Activated gamma-delta T cell treated with Interleukin-2 at 50 U/mL for 16 hours (primary cell): ENCODE measurements around the gene GRIK3.

Experiments used
- DNase-seq: peaks from one replicate; pipeline ENCODE4 v3.0.0-alpha.2; 2020

GRIK3 gene

GRCh38 chr1:37042506-37042905, 8.2 kb upstream of the GRIK3 start:
- no peak for DNase-seq

DNA sequence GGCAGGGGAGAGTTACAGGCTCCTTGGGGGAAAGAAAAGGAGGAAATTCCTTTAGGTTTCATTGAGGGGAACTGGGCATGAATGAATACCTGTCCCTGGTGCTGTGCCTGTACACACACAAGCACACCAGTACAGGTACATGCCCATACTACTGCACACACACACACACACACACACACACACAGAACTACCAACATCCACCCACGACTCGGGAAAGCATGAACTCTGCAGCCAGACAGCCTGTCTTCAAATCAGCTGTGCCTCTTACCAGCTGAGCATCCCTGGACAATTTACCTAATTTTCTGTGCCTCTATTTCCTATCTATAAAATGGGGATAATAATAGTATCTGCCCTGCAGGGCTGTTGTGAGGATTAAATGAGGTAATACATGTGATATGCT, 7.2 kb upstream of the GRIK3 start:
- no peak for DNase-seq

DNA sequence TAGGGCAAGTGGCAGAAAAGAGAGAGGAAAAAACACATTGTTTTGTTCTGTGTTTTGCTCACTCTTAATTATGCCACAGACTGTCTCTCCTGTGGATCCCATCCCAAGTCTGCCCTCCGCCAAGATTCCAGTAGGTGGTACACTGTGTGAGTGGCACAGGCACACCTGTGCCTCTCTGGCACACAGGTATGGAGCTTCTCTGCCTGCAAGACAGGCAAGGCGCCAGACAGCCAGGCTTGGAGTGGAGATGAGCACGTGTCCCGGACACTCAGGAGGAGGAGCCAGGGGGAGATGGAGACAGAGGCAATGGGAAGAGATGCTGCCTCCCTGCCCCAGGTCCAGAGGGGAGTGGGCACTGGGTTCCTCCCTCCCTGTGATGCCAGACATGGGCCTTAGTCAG, 6.5 kb upstream of the GRIK3 start:
- DNase-seq = no peak

- no peak for DNase-seq
Observed at GRCh38 chr1:37040261-37040660, 5.9 kb upstream of the GRIK3 start.

DNA sequence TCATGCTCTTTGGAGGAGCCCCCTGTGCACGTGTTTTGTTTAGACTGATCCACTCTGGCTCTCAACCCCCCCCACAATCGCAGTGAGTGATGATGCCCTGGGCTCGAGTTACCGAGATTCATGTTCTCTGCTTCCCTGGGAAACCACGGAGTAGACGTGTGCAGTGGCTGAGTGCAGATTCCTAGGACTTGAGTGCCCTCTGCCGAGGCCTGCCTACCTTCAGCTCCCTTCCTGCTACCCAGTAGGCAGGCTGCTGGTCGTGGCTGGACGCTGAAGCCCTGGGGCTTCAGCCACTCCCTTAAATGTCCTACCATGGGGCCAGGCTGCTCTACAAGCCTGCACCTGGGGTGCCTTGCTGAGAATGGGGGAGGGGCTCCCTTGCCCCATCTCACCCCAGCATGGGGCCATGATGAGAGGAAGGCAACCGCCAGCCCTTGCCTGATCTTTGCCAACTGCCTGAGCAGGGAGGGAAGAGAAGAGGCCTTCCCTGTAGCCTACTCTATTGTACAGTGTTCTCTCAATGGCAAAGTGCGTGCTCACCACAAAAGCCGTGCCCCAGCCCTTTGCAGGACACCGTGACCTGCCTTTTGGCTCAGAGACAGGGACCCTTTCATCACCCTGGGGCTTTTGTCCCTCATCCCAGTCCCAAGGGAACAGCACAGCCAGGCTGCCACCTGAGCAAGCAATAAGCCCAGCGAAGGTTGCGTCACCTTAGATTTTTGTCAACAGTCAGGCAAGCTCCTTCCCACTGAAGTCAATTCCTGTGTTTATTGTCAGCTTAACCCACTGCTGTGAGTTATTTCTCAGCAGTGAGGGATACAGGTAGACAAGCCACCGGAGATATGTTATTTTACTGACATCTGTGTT, 4.1 kb upstream of the GRIK3 start:
- DNase-seq = no peak

GRCh38 chr1:37037690-37038089, 3.4 kb upstream of the GRIK3 start:
- DNase-seq = no peak

DNA sequence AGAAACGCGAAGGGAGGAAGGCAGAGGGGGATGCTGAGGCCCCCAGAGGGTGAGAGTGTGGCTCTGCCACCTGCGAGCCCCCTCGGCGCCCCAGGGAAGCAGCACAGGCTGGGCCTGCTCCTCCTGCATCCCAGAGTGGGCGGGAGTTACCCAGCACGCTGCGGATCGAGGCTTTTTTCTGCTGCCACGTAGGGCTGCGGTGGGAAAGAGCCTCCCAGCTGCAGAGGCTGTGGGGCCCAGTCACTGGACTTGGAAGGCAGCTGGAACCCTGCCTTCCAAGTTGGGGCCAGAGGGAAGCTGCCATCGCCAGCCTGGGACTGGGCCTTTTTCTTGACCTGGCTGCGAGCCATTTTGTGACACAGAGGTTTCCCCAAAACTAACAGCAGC, 2.3 kb upstream of the GRIK3 start:
- no peak for DNase-seq

DNA sequence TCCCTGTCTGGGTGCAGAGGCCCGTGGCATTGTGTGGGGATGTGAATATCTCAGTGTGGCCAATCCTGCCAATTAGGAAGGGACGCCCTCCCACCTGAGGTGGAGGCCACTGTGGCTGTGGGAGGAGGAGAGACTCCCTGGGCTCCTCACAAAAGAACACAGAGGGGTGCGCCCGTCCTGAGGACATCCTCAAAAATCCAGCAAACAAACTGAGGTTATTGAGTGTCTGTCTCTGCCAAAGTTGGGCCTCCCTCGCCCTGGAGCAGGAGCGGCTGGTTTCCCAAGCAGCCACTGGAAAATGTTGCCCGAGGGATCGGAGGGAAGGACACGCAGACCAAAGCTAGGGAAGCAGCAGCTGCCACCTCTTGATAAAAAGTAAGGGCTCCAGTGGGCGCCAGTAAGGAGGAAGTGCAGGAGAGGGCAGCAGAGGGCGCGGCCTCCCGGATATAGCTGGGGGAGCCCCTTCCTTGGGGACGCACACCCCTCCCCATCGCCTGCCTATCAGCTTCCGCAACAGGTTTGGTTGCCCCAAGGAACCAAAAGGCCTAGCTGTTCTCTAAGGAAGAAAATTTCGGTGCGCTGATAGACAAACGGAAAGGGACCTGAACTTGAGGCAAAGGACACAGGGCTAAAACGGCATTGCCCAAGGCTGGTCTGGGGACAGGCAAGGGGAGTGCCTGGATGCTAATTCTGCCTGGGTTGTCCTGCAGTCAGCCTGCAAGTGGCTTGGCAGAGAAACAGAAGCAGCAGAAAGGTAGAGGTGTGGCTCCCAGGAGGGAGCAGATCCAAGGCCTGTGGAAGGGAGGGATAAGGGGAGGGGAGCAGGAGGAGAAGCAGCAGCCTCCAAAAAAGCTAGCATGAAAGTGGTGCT, 1.7 kb upstream of the GRIK3 start:
- DNase-seq = no peak

DNA sequence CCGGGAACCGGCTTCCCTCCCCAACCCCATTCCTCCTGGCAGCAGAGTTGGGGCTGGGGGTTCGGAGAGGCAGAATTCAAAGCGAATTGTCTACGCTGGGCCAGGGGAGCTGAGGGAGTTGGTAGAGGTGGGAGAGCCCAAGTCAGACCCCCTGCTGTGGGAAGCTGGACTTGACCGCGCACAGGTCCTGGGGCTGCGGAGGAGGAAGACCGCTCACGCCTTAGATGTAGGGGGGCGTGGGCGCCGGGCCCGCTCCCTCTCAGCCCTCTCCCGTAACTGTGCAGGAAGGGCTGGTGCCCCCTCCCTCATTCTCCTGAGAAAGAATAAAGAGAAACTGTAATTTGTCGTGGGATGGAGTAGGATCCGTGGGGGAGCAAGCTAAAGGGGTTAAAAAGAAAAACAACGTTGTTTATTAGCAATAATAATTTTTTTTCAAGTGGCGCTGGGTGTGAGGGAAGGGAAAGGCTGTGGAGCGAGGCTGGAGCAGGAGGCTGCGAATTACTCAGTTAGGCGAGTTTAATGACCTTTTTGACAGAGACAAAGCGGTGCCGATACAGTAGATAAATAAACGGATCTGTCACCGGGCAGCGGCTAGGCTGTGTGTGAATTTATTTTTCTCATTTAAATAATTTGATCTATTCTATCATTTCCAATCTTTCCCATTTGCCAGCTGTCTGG, 838 bp upstream of the GRIK3 start:
- DNase-seq = no peak

DNA sequence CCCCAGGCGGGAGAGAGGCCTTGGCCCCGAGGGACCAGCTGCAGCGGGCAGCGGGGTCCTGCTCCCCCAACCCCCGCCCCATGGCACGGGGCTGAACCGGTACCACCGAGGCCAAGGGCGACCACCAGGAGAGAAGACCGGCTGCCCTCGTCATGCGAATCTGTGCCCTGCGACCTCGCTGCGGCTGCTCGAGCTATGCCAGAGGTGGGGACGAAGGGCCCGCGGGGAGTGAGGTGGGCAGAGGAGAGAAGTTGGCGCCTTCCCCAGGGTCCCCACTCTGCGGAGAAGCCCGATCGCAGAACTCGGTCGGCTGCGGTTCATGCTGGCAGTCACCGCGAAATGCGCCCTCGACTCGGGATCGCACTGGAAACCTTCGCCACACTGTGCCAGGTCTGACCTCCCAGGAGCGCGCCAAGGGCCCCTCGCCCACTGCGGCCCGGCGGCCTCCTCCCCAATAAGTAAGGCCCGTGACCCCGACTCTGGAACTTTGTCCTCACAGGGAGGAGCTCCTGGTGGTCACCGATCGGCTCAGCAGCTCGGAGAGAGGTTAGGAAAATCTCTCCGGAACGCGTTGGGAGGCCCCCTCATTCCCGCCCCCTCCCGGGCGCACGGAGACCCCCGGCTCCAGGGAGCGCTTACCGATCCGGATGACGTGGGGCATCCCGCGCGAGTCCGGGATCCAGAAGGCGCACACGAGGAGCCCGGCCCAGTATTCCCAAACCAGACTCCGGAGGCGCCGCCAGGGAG, 787 bp downstream of the GRIK3 start:
- no peak for DNase-seq

DNA sequence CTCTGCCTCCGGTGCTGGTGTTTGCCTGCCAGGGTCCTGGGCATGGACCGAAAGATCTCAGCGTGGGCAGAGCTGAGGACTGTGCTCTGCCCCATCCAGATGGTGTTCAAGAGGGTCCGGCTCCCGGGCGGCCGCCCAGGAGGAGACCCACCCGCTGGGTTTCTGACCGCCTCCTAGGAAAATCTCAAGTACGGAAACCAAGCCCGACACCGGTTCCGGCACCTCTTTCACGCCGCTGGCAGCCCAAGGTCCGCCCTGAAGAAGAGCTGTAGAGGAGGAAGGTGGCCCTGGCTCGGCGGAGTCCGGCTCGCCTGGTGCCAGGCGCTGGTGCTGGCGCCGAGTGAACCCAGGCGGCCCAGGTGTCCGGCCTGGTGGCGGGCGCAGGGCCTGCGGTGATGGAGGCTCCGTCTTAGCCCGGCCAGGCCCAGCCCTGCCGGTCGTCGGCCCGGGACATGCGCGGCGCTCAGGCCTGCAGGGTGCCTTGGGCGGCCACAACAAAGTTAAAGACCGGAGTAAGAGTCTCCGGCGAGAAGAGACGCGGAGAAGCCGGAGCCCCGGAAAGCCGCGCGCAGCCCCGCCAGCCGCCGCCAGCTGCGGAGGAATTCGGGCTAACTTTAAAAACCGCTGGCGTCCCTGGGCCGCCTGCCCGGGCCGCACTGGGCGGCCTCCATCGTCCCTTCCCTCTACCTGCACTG, 1.5 kb downstream of the GRIK3 start:
- no peak for DNase-seq

- DNase-seq = no peak
Observed at GRCh38 chr1:37031871-37032270, 2.4 kb downstream of the GRIK3 start.

DNA sequence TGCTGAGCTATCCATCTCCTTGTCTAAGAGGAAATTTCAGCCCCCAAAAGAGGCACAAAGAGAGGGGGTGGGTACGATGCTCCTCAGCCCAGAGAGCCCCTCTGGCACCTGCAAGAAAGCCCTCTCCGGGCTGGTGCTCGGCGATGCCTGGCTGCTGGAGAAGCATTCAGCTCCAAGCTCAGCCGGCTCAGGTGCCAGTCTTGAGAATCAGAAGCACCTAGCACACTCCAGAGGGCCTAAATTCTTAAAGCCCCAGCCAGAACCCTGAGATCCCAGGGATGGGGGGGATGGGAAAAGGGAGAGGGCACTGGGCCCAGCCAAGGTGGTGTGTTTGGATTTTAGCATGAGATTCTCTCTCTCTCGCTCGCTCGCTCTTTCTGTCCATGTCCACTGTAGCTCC, 2.9 kb downstream of the GRIK3 start:
- DNase-seq = no peak

- no peak for DNase-seq
Observed at GRCh38 chr1:37028981-37029617, 5.2 kb downstream of the GRIK3 start.

DNA sequence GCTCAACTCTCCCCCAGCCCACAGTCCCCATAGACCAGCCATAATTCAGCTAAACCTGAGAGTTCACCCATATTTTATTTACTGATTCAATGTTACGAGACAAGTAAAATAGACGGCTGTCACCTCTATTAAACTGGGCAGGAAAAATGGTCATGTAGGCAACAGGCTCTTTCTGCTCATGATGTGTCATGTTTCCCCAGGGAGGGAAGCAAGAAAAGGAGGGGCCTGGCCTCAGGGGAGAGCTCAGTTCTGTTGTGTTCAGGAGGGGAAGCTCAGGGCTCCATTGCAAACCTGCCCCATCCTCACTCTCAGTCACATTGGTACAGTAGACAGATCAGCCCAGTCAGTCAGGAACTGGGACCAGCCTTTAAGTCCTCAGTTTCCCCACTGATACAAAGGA, 12.8 kb downstream of the GRIK3 start:
- no peak for DNase-seq

GRCh38 chr1:37020653-37021277, 13.6 kb downstream of the GRIK3 start:
- DNase-seq = no peak

DNA sequence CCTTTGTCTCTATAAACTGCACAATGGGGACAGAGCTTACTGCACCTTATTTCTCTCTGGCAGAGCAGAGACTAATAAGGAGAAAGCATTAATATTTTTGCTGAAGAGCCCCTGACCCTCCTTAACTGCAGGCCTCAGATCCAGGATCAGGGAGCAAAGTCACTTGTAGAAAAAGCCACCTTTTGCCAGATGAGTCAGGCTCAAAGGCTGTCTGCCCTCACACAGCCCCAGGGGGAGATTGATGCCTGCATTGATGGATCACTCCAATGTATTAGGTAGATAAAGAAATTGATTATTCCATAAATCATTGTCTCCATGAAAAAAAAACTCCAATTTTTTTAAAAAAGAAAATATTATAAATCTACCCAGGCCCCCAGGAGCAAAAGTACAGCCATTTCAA, 15.8 kb downstream of the GRIK3 start:
- no peak for DNase-seq

GRCh38 chr1:37017720-37018119, 16.6 kb downstream of the GRIK3 start:
- no peak for DNase-seq

DNA sequence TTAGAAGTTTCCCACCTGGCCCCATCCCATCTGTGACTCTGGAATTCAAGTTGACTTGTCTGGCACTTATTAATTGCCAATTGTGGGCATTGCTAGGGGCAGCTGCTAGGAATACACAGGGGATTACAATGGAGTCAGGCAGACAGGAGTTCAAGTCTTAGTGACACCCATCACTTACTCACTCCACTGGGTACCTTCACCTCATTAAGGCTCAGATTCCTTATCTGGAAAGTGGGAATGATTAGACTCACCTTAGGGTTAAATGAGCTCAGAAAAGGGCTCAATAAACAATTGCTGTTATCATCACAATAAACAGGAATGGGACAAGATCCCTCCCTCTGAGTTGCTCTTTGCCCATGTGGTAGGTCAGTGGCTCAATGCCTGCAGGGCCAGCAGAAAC, 18.2 kb downstream of the GRIK3 start:
- no peak for DNase-seq

- no peak for DNase-seq
Observed at GRCh38 chr1:37015713-37016112, 18.6 kb downstream of the GRIK3 start.

DNA sequence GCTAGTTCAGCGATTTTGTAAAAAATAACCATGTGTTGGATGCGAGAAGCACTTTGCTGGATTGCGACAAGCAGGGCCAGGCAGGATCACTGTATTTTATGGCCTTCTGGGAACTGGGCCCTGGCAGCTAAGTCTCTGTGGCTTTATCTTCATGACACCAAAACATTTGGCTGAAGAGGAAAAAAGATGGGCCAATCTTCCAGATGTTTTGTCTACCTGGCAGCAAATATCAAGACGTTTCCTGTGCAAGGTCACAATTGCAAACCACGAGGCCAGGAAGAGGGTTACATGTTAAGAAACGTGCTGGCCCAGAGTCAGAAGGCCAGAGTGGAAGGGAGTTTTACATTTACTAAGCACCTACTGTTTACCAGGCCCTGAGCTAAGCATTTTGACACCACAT, 22.1 kb downstream of the GRIK3 start:
- DNase-seq = no peak
